ENCODE data around the gene EFHC2.

EFHC2 gene

GRCh38 chrX:44239036-44239435 lies 104.4 kb downstream of the EFHC2 start:
- DNase-seq (ENCODE audit: low read depth, low spot score): no peak
- no peak for TF ChIP-seq CTCF (IDR thresholded peaks at IDR 0.05; ENCODE audit: insufficient read depth, low read length, missing control alignments)
- no peak overlapping the region for H3K4me3 ChIP-seq (ENCODE audit: low read depth, low read length)
- CTCF ChIA-PET: interaction anchor here (1.8 kb wide), 1 partner anchor 280 kb away, joined by 8 read pairs; no protein-coding TSS in a partner anchor
- POLR2A ChIA-PET: no interaction called here

DNA sequence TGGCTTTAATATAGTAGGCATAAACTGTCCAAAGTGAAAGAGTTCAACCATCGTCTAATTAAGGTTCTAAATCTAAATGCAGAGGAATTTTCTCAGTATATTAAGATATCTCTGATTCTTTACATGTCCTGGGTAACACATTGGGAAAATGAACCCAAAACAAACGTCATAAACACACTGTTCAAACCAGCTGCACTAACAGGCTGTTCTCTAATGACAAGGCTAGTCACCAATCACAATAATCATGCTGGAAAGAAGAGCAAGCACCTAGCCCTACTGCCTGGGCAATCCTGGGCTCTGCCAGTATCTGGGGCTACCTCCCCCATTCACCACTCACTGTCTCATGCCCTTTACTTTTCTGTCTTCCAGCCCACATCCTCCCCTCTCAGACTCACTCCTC lies 107.9 kb downstream of the EFHC2 start:
- TF ChIP-seq CTCF (IDR thresholded peaks at IDR 0.05; ENCODE audit: insufficient read depth, low read length, missing control alignments): no peak
- H3K4me3 ChIP-seq (ENCODE audit: low read depth, low read length): no peak overlapping the region
- POLR2A ChIA-PET: no interaction called here
- no peak for DNase-seq (ENCODE audit: low read depth, low spot score)
- CTCF ChIA-PET: no interaction called here

GRCh38 chrX:44234541-44234940 lies 108.9 kb downstream of the EFHC2 start:
- CTCF ChIA-PET: no interaction called here
- POLR2A ChIA-PET: no interaction called here
- DNase-seq (ENCODE audit: low read depth, low spot score): no peak
- no peak for TF ChIP-seq CTCF (IDR thresholded peaks at IDR 0.05; ENCODE audit: insufficient read depth, low read length, missing control alignments)
- H3K4me3 ChIP-seq (ENCODE audit: low read depth, low read length): no peak overlapping the region

DNA sequence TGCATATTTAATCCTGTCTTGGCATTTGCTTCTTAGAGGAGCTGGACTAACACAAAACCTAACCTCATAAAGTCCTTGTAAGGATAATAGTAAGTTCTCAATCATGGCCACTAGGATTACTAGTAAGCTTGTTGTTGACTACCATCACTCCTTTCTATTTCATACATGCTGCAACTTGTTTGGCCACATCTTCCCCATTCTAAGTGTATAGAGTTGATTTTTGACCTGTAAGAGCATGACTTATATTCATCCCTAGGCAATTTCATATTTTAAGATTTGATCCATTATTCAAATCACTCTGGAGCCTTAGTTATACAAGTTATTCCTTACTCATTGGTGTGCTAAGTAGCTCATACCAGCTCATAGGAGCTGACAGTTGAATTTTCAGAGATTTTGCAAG lies 109.4 kb downstream of the EFHC2 start:
- ChIA-PET POLR2A (no interaction called here), CTCF (no interaction called here)
- no peak overlapping the region for H3K4me3 ChIP-seq (ENCODE audit: low read depth, low read length)
- no peak for TF ChIP-seq CTCF (IDR thresholded peaks at IDR 0.05; ENCODE audit: insufficient read depth, low read length, missing control alignments)
- no peak for DNase-seq (ENCODE audit: low read depth, low spot score)

DNA sequence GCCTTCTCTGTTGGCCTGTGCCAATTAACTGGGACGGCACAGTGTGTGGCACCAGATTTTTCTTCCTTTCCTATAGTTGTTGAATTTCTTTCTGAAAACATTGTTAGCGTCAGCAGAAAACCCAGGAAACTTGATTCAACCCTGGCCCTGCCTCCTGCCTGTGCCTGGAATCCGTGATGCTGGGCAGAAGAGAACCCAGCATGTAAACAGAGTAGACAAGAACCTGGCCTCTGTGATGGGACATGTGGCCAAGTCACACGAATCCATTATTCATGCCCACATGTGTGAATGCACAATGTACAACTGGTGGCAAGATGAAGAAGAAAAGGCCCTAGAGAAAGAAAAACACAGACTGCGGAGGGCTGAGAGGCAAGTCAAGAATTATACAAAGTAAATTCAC lies 111.4 kb downstream of the EFHC2 start:
- no peak overlapping the region for H3K4me3 ChIP-seq (ENCODE audit: low read depth, low read length)
- DNase-seq (ENCODE audit: low read depth, low spot score): no peak
- CTCF ChIA-PET: interaction anchor here (0.9 kb wide), 1 partner anchor 11 kb away, joined by 3 read pairs; no protein-coding TSS in a partner anchor
- no peak for TF ChIP-seq CTCF (IDR thresholded peaks at IDR 0.05; ENCODE audit: insufficient read depth, low read length, missing control alignments)
- POLR2A ChIA-PET: no interaction called here

DNA sequence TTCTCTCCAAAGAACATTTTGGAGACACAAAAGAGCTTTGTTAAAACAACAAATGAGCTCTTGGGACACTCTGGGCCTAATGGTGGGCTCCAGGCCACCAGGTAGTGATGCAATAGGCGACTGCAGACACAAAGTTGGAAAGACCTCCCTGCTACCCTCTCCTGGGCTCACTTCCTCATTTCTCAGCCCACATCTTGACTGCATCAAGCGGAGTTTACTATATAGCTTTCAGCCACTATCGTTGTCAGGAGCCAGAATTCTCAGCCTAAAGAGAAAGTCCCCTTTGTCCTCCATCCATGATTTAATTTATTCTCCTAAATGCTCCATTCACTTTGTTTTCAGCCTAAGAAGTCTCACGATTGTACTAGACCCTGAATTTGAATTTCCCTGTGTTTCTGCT lies 114.9 kb downstream of the EFHC2 start:
- ChIA-PET CTCF (interaction anchor here (1.5 kb wide), 1 partner anchor 15 kb away, joined by 4 read pairs; no protein-coding TSS in a partner anchor), POLR2A (no interaction called here)
- TF ChIP-seq CTCF (IDR thresholded peaks at IDR 0.05; ENCODE audit: insufficient read depth, low read length, missing control alignments): no peak
- H3K4me3 ChIP-seq (ENCODE audit: low read depth, low read length): no peak overlapping the region
- DNase-seq (ENCODE audit: low read depth, low spot score): no peak
